ENCODE data around the gene GRM2. TPM values are rescaled to one million over a fixed set of nuclear protein-coding genes. Genes with fewer than 3 reads are reported as not detected.

Gene GRM2
- 0.41 TPM for total RNA-seq
- long read RNA-seq, result 0 reads

GRCh38 chr3:51706788-51707731, at the start of gene GRM2:
TSS of gene GRM2 (plus strand) at chr3:51707068. CDS start at chr3:51708984, 1,916 bp downstream.
- H3K36me3 ChIP-seq, result peaks cover 31% of the 10 kb centered on the region
- no peaks in the 10 kb centered on the region for H3K9me3 ChIP-seq (replicated peaks)
- H3K4me1 ChIP-seq, result peaks cover 15% of the 10 kb centered on the region
- no peaks in the 10 kb centered on the region for H3K27me3 ChIP-seq (ENCODE audit: low read depth)
- intact Hi-C loops (cut with micrococcal nuclease), result no loop called here
- DNase-seq, result peak; percentile 78
- TF ChIP-seq CTCF (IDR thresholded peaks at IDR 0.05; ENCODE audit: borderline replicate concordance), result peak; percentile 43
- H3K27ac ChIP-seq (replicated peaks), result no peak within 1 kb of the TSS
- H3K4me3 ChIP-seq, result peak within 1 kb of the TSS; percentile 57

DNA sequence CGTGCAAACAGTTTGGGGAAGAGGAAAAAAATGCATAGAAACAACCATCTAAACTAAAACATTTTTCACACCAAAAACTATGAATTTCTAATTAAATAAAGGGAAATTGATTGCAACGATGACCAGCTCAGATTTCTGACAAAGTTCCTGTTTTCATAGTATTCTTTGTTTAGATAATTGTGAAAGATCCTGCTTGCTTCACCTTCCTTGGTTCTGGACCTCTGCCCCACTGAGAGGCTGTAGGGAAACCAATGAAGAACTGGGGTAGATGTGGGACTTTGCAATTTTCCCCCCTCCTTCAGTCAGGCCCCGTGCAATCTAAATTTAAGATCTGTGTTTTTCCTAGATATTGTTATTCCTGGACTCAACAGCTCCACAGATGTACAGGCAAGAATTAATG, 49.6 kb upstream of the GRM2 start:
- H3K27ac ChIP-seq (replicated peaks), result no peak overlapping the region
- no peak for TF ChIP-seq CTCF (IDR thresholded peaks at IDR 0.05; ENCODE audit: borderline replicate concordance)
- intact Hi-C loops (cut with micrococcal nuclease), result no loop called here
- no peak overlapping the region for H3K4me3 ChIP-seq
- H3K9me3 ChIP-seq (replicated peaks), result no peaks in the 10 kb centered on the region
- peaks cover 60% of the 10 kb centered on the region for H3K36me3 ChIP-seq
- no peaks in the 10 kb centered on the region for H3K27me3 ChIP-seq (ENCODE audit: low read depth)
- no peaks in the 10 kb centered on the region for H3K4me1 ChIP-seq
- no peak for DNase-seq

DNA sequence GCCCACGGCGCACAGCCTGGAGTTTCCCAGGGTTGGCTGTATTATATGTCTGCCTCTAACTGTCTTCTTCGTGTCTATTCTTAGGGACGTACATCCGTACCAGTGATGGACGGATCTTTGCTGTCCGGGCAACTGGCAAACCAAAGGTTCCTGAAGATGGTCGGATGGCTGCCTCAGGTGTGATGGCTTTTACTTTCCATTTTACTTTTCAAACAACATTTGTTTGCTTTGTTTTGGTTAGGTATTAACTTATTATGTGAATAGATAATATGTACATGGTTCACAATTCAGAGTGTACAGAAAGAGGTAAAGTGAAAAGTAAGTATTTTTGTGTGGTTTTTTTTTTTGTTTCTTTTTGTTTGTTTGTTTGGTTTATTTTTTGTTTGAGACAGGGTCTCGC, 46.9 kb upstream of the GRM2 start:
- H3K36me3 ChIP-seq, result peaks cover 71% of the 10 kb centered on the region
- TF ChIP-seq CTCF (IDR thresholded peaks at IDR 0.05; ENCODE audit: borderline replicate concordance), result no peak
- no peak overlapping the region for H3K4me3 ChIP-seq
- H3K9me3 ChIP-seq (replicated peaks), result no peaks in the 10 kb centered on the region
- H3K27ac ChIP-seq (replicated peaks), result no peak overlapping the region
- no peaks in the 10 kb centered on the region for H3K27me3 ChIP-seq (ENCODE audit: low read depth)
- no peaks in the 10 kb centered on the region for H3K4me1 ChIP-seq
- intact Hi-C loops (cut with micrococcal nuclease), result no loop called here
- DNase-seq, result no peak

DNA sequence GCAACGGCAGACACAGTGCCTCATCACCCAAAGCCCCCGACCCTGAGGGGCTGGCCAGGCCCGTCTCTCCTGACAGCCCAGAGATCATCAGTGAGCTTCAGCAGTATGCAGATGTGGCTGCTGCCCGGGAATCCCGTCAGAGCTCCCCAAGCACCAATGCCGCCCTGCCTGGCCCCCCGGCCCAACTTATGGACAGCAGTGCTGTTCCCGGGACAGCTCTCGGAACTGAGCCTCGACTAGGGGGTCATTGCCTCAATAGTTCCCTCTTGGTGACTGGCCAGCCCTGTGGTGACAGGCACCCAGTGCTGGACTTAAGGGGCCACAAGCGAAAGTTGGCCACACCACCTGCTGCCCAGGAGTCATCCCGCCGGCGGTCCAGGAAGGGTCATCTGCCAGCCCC, 44.4 kb upstream of the GRM2 start:
- Histone ChIP-seq H3K27ac (replicated peaks) (no peak overlapping the region), H3K4me1 (no peaks in the 10 kb centered on the region), H3K4me3 (no peak overlapping the region), H3K36me3 (peaks cover 52% of the 10 kb centered on the region), H3K9me3 (replicated peaks) (no peaks in the 10 kb centered on the region), H3K27me3 (ENCODE audit: low read depth) (no peaks in the 10 kb centered on the region)
- DNase-seq, result no peak
- TF ChIP-seq CTCF (IDR thresholded peaks at IDR 0.05; ENCODE audit: borderline replicate concordance), result no peak
- intact Hi-C loops (cut with micrococcal nuclease), result no loop called here

DNA sequence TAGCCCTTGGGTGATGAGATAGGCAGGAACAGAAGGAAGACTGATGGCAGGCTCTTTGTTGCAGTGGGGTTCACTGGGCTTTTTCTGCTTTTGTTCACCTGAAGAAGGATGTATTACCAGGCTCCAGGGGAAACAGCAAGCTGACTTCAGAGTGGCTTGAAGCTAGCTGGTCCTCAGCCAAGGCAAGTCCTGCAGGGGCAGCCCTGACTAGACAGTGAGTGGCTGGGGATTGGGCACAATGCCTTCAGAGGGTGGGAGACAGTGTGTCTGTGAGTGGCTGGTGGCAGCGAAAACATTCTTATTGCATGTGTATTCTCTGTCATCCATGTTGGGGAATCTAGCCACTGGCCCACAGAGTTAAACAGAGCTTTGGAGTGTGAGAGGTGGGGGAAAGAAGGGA, 38.1 kb upstream of the GRM2 start:
- Histone ChIP-seq H3K27ac (replicated peaks) (no peak overlapping the region), H3K36me3 (no peaks in the 10 kb centered on the region), H3K4me1 (peaks cover 47% of the 10 kb centered on the region), H3K27me3 (ENCODE audit: low read depth) (no peaks in the 10 kb centered on the region), H3K4me3 (no peak overlapping the region), H3K9me3 (replicated peaks) (no peaks in the 10 kb centered on the region)
- DNase-seq, result no peak
- TF ChIP-seq CTCF (IDR thresholded peaks at IDR 0.05; ENCODE audit: borderline replicate concordance), result no peak
- intact Hi-C loops (cut with micrococcal nuclease), result no loop called here
